Adrenal gland (tissue), 12 donors: ENCODE data around the gene RPL15. TPM values are rescaled to one million over a fixed set of nuclear protein-coding genes. Genes with fewer than 3 reads are reported as not detected.

Experiments
- DNase-seq, 7 donors: peaks; one replicate each; pipeline ENCODE4 v3.0.0-alpha.2; 2019 to 2020
- H3K27ac ChIP-seq, 5 donors: fragments of 200-600 bp; sonication (generic) in 4 of 5; 1 replicate in 3 of 5; 2 replicates in 2 of 5; pipeline versions ENCODE4 v1.5.1 to v1.8.0; 2016 to 2020; ENCODE audit warnings: mild to moderate bottlenecking in 1 of 5
- H3K27me3 ChIP-seq: fragments of 200-600 bp; 2 replicates; pipeline ENCODE4 v1.8.0; 2021
- H3K36me3 ChIP-seq, 2 donors: fragments of 200-600 bp; replicated peaks in 1 of 2; 1 replicate in 1 of 2; 2 replicates in 1 of 2; pipeline versions ENCODE4 v1.5.1 to v1.8.0; 2018 to 2022
- H3K4me1 ChIP-seq, 2 donors: fragments of 200-600 bp; replicated peaks in 1 of 2; 1 replicate in 1 of 2; 2 replicates in 1 of 2; pipeline versions ENCODE4 v1.5.1 to v1.8.0; 2018 to 2021
- H3K4me3 ChIP-seq, 4 donors: fragments of 200-600 bp; sonication (generic) in 3 of 4; one replicate each; pipeline ENCODE4 v1.5.1; 2016 to 2018
- H3K9me3 ChIP-seq, 3 donors: fragments of 200-600 bp; sonication (generic) in 1 of 3; replicated peaks in 1 of 3; 1 replicate in 2 of 3; 2 replicates in 1 of 3; pipeline versions ENCODE4 v1.5.1 to v1.8.0; 2016 to 2021
- CTCF ChIP-seq, 6 experiments: fragments of 450-650 bp in 4 of 6; fragments of 200-600 bp in 2 of 6; sonication (generic) in 1 of 6; IDR thresholded peaks; 1 replicate in 5 of 6; 2 replicates in 1 of 6; pipeline versions ENCODE4 v1.5.1 to v1.8.0; 2016 to 2021; ENCODE audit warnings: antibody characterized with exemption in 6 of 6, mild to moderate bottlenecking in 2 of 6, moderate library complexity in 1 of 6
- POLR2A ChIP-seq, 2 donors: fragments of 450-650 bp; IDR thresholded peaks; one replicate each; pipeline ENCODE4 v1.6.1; 2017; ENCODE audit warnings: antibody characterized with exemption in 2 of 2, mild to moderate bottlenecking in 2 of 2, moderate library complexity in 1 of 2
- WGBS, 4 donors: extraction: QIAGEN DNeasy Blood & Tissue Kit in 2 of 4; methylation state at CpG; one replicate each; pipeline versions ENCODE4 v1.1.5 to v1.1.7; 2013 to 2017; 5-methylcytosine and 5-hydroxymethylcytosine counted together
- intact Hi-C, 2 donors: fragments of 100-400 bp; cut with DNase I; formaldehyde crosslinking; loops; one replicate each; pipeline versions ENCODE4 v1.14.1 to v1.15.0; 2022 to 2023
- polyA plus RNA-seq, 3 donors: library from polyadenylated mRNA; stranded (reverse); fragments of 200-250 nt in 2 of 3; fragments of 350-450 nt in 1 of 3; fragmentation: Illumina TruSeq in 1 of 3; extraction: RNeasy Lipid Tissue Mini Kit (QIAGEN cat#74804) in 1 of 3; gene quantifications; one replicate each; pipeline ENCODE4 v1.2.3, GENCODE V29; 2013 to 2014
- total RNA-seq, 9 donors: library from RNA; depleted of rRNA in 4 of 9; stranded (reverse); fragments of >200 nt in 4 of 9; fragments of 120-200 nt in 1 of 9; fragmentation: NEBNext Ultra II Directional in 1 of 9; extraction: Animal tissue kit (Norgen Biotek cat#: 25700) in 1 of 9; gene quantifications; one replicate each; pipeline versions ENCODE4 v1.1.0 to v1.2.4, GENCODE V29; 2013 to 2023
- donor health status: healthy with polysubstance abuse.
- donor health status: Bipolar disorder and iron deficiency.
- donor health status: DM: yes; HTN: yes; CAD: no.
- donor health status: DM: no; HTN: no; CAD: no.
- donor health status: DM: no; HTN: no; CAD: no.
- donor health status: DM: yes; HTN: yes; CAD: no.

Gene RPL15
- total and polyA plus RNA-seq, 12 donors, result 760 to 3,034 (median 1,758) TPM

GRCh38 chr3:23919628-23920027 is 2.7 kb downstream of the RPL15 start:
- intact Hi-C loops, result no loop called here
- H3K36me3 ChIP-seq, result peaks cover 0 to 30% of the 10 kb centered on the region in 2 donors
- no peak for TF ChIP-seq CTCF (IDR thresholded peaks at IDR 0.05)
- TF ChIP-seq POLR2A (IDR thresholded peaks at IDR 0.05), result no peak
- H3K27me3 ChIP-seq, result no peaks in the 10 kb centered on the region
- no peaks in the 10 kb centered on the region for H3K9me3 ChIP-seq
- H3K27ac ChIP-seq, result no peak overlapping the region
- DNase-seq, result no peak
- H3K4me3 ChIP-seq, result no peak overlapping the region
- 60 to 76% (median 68%) methylated on average over 2 of the region's 2 CpGs for WGBS, 4 donors
- peaks cover 16 to 40% of the 10 kb centered on the region in 2 donors for H3K4me1 ChIP-seq

GRCh38 chr3:23920151-23920655 is 3.3 kb downstream of the RPL15 start:
- Histone ChIP-seq H3K4me3 (no peak overlapping the region), H3K27ac (no peak overlapping the region), H3K9me3 (no peaks in the 10 kb centered on the region), H3K4me1 (peaks cover 16 to 34% of the 10 kb centered on the region in 2 donors), H3K36me3 (peaks cover 0 to 30% of the 10 kb centered on the region in 2 donors), H3K27me3 (no peaks in the 10 kb centered on the region)
- DNase-seq, result no peak
- intact Hi-C loops, result no loop called here
- WGBS, 4 donors, result 83 to 90% (median 89%) methylated on average over 5 of the region's 5 CpGs
- TF ChIP-seq CTCF (IDR thresholded peaks at IDR 0.05) (no peak), POLR2A (IDR thresholded peaks at IDR 0.05) (no peak)

GRCh38 chr3:23921052-23921511 is 4.2 kb downstream of the RPL15 start:
- intact Hi-C loops, result no loop called here
- no peak for DNase-seq
- WGBS, 4 donors, result 61 to 74% (median 69%) methylated on average over 3 of the region's 3 CpGs
- no peak overlapping the region for H3K4me3 ChIP-seq
- peaks cover 11 to 26% of the 10 kb centered on the region in 2 donors for H3K4me1 ChIP-seq
- H3K27me3 ChIP-seq, result no peaks in the 10 kb centered on the region
- peaks cover 0 to 30% of the 10 kb centered on the region in 2 donors for H3K36me3 ChIP-seq
- H3K9me3 ChIP-seq, result no peaks in the 10 kb centered on the region
- no peak overlapping the region for H3K27ac ChIP-seq
- TF ChIP-seq POLR2A (IDR thresholded peaks at IDR 0.05) (no peak), CTCF (IDR thresholded peaks at IDR 0.05) (no peak)

- Histone ChIP-seq H3K27ac (no peak overlapping the region), H3K4me1 (peaks cover 2 to 17% of the 10 kb centered on the region in 2 donors), H3K27me3 (no peaks in the 10 kb centered on the region), H3K9me3 (no peaks in the 10 kb centered on the region), H3K4me3 (no peak overlapping the region), H3K36me3 (peaks cover 0 to 22% of the 10 kb centered on the region in 2 donors)
- DNase-seq, result no peak
- 69 to 90% (median 83%) methylated on average over 2 of the region's 2 CpGs for WGBS, 4 donors
- no peak for TF ChIP-seq CTCF (IDR thresholded peaks at IDR 0.05)
- TF ChIP-seq POLR2A (IDR thresholded peaks at IDR 0.05), result no peak
- intact Hi-C loops, result no loop called here
These were observed 6.9 kb downstream of the RPL15 start for GRCh38 chr3:23923786-23924185.
